ENCODE data around the gene AREL1.

The AREL1 gene

GRCh38 chr14:74634964-74635363, 77.9 kb downstream of the AREL1 start:
- DNase-seq, result no peak

GRCh38 chr14:74634481-74634880, 78.4 kb downstream of the AREL1 start:
- DNase-seq, result no peak

GRCh38 chr14:74630881-74631690, 81.8 kb downstream of the AREL1 start:
- DNase-seq, result no peak

- DNase-seq, result no peak
Measured at GRCh38 chr14:74628418-74628817, 84.5 kb downstream of the AREL1 start.

- DNase-seq, result no peak
Measured at GRCh38 chr14:74627076-74627475, 85.8 kb downstream of the AREL1 start.

- no peak for DNase-seq
Measured at GRCh38 chr14:74622257-74622656, 90.6 kb downstream of the AREL1 start.

- DNase-seq, result no peak
Measured at GRCh38 chr14:74621556-74621955, 91.3 kb downstream of the AREL1 start.

- DNase-seq, result no peak
Measured at GRCh38 chr14:74620923-74621322, 92.0 kb downstream of the AREL1 start.

GRCh38 chr14:74620497-74620921, 92.4 kb downstream of the AREL1 start:
- no peak for DNase-seq

GRCh38 chr14:74619672-74620131, 93.2 kb downstream of the AREL1 start:
- DNase-seq, result no peak

GRCh38 chr14:74618078-74618952, 94.6 kb downstream of the AREL1 start:
- DNase-seq, result peak; percentile 69

GRCh38 chr14:74616996-74617700, 95.7 kb downstream of the AREL1 start:
- no peak for DNase-seq

- no peak for DNase-seq
Measured at GRCh38 chr14:74616507-74616906, 96.4 kb downstream of the AREL1 start.

GRCh38 chr14:74615735-74616134, 97.1 kb downstream of the AREL1 start:
- no peak for DNase-seq

GRCh38 chr14:74614508-74615495, 98.1 kb downstream of the AREL1 start:
- no peak for DNase-seq

GRCh38 chr14:74613211-74613914, 99.5 kb downstream of the AREL1 start:
- no peak for DNase-seq

- DNase-seq, result peak; percentile 89
Measured at GRCh38 chr14:74612350-74613021, 100.4 kb downstream of the AREL1 start.

- peak; percentile 48 for DNase-seq
Measured at GRCh38 chr14:74611650-74612349, 101.1 kb downstream of the AREL1 start, which contains the start of gene LTBP2. TSS of gene LTBP2 (minus strand) at chr14:74612237. CDS start at chr14:74611944, 293 bp downstream.
